Raji (cell line): ENCODE data around the gene CNTN1.

ENCODE experiments used
- POLR2A ChIP-seq: IDR thresholded peaks from 2 replicates; pipeline ENCODE4 v1.6.1; 2011; ENCODE audit warnings: low read depth, low read length, control low read depth; ENCODE audit not compliant: insufficient read depth

CNTN1 gene

GRCh38 chr12:40801082-40801481 lies 108.8 kb downstream of the CNTN1 start:
- no peak for TF ChIP-seq POLR2A

DNA sequence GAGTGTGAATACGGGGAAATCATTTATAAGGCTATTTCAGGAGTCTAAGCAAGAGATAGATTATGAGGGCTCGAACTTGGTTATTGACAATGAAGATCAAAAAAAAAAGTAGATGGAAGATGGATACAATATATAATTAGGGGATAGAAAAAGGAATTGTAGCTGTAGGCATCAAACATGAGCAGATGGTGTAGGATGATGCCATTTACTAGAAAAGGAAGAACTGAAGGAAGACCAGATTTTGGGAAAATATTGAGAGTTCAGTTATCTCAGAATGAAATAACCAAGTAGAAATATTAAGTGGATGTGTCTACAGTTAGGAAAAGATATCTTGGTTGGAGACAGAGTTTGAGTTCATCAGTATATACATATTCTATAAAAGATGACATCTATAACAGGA lies 109.6 kb downstream of the CNTN1 start:
- TF ChIP-seq POLR2A, result no peak

DNA sequence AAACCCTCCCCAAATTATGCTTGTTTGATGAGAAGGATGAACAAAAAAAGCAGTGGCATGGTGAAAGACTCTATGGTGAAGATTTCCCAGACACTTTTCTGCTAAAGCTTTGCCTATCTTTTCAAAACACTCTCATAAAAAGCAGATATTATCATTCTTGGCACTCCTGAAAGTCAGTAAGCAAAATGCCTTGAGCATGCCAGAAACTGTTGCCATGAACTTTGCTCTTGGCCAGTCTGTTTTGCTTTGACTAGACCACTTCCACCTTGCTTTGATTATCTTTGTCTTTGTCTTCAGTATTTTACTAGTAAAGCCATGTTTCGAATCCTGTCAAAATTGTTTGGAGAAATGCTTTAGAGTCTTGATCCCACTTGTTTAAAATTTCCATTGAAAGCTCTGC lies 110.4 kb downstream of the CNTN1 start:
- TF ChIP-seq POLR2A, result no peak

DNA sequence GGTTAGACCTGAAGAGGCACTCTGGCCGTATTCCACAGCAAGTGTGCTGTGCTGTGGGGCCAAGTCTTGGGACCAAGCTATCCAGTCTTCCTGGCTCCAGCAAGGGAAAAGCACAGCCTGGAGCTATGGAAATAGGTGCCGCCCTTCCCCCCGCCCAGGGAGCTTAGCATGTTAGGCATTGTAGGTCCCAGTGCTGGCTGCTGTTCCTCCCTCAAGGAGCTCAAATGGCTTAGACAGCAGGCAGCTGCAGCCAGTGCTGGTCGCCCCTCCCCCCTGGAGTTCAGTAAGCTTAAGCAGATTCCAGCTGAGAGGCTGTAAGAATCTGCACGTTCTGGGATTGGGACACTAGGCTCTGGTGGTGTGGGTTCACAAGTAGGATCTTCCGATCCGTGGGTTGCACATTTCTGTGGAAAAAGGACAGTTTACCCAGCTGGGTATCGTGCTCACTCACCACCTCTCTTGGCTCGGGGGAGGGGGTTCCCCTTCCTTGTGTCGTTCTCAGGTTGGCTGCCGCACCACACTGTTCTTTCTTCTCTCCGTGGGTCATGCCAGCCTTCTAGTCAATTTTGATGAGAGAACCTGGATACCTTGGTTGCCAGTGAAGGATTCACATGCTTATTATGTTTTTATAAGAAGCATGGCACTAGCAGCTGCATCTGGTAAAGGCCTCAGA lies 127.3 kb downstream of the CNTN1 start:
- TF ChIP-seq POLR2A, result no peak

DNA sequence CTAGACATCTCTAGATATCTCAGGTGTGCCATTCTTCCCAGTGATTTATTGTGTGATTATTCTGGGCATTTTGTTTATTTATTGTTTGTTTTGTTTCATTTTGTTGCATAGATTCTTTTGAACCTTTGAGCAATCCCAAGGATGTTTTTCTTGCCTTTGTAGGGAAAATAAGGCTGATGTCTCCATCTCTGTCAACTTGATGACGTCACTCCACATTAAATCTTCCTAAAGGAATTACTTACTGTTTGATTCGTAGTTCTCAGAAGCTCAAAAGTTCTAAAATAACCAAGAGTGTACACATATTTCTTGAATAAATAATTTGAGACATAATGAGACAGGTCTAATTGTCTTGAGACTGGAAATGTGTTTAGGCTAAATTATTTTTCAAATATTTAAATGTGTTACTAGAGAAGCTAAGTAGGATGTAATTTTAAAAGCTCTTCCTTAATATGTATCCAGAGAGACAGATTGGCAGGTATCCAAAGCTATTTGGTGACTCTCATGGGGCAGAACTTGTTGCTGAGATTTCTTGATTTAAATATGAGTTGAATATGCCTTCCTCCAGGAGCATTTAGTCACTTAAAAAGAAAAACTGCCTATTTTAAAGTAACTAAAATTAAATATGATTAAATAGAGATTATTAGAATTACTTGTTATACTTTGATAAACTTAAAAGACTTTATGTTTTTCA lies 128.7 kb downstream of the CNTN1 start:
- TF ChIP-seq POLR2A, result no peak

- TF ChIP-seq POLR2A, result no peak
These were observed 132.9 kb downstream of the CNTN1 start for GRCh38 chr12:40825156-40825555.

- no peak for TF ChIP-seq POLR2A
These were observed 135.7 kb downstream of the CNTN1 start for GRCh38 chr12:40827683-40828592.

DNA sequence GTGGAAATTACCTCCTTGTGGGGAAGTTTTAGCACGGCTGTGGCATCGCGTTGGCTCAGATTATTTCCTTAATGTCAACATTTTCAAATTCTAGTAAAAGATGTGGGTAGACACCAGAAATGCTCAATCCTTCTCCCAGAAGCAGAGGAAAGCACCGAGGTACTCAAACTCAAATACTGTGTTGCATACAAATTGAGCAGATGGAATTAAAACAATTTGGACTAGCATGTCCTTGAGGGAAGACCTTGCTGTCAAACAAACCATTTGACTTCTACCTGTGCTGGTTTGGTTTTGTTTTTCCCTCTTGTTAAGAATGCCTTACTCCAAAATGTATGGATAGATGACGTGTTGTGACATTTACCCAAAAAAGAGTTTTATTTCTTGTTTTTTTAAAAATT lies 136.4 kb downstream of the CNTN1 start:
- TF ChIP-seq POLR2A, result no peak

DNA sequence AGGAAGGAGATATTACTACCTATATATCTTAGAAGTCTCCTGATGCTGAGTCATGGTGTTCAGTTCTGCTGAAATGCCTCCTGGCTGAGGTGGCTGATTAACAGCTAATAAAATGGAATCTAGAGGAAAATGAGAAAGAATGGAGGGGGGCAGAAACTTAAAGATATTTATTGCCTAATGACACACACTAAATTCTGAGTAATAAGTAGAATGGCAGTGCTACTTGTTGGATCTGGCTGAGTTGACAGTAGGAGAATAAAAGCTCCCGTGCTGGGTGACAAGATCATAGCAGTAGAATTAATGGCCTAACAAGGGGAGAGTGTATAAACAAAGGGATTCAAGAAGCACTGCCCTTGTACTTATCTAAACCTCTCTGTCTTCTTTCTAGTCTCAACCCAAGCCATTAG lies 137.5 kb downstream of the CNTN1 start:
- TF ChIP-seq POLR2A, result no peak

DNA sequence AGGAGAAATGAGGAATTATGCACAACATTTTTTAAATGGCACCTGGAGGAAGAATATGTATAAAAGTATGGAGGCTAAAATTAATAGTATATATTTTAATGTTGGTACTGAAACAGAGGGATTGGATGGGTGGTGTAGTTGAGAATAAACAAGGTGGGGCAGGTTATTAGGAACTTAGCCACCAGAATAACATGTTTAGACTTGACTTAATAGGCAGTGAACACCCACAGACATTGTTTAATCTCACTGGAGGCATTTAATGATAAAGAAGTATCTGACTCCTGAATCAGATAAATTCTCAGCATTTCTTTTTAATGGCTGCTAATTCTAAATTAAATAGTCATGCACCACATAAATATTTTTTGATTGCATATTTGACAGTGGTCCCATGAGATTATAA lies 139.7 kb downstream of the CNTN1 start:
- TF ChIP-seq POLR2A, result no peak

- no peak for TF ChIP-seq POLR2A
These were observed 140.4 kb downstream of the CNTN1 start for GRCh38 chr12:40832668-40833067.

- TF ChIP-seq POLR2A, result no peak
These were observed 141.6 kb downstream of the CNTN1 start for GRCh38 chr12:40833818-40834217.

GRCh38 chr12:40834321-40834720 lies 142.1 kb downstream of the CNTN1 start:
- TF ChIP-seq POLR2A, result no peak

GRCh38 chr12:40837891-40838429 lies 145.7 kb downstream of the CNTN1 start:
- TF ChIP-seq POLR2A, result no peak

GRCh38 chr12:40843495-40843894 lies 151.3 kb downstream of the CNTN1 start:
- TF ChIP-seq POLR2A, result no peak
